NB4 (cell line): Measurements from ENCODE around the gene AP4S1.

Experiments used
- DNase-seq: peaks from one replicate; pipeline ENCODE4 v3.0.0; 2010; ENCODE audit warnings: low read depth
- H3K4me3 ChIP-seq: one replicate; pipeline ENCODE4 v1.5.1; 2011; ENCODE audit warnings: mild to moderate bottlenecking, low read depth, low read length, moderate library complexity
- CTCF ChIP-seq: IDR thresholded peaks from one replicate; pipeline ENCODE4 v1.5.1; 2012; ENCODE audit warnings: low read depth, low read length
- MAX ChIP-seq: IDR thresholded peaks from 2 replicates; pipeline ENCODE4 v1.6.1; 2011; ENCODE audit warnings: low read depth, low read length
- MYC ChIP-seq: IDR thresholded peaks from 2 replicates; pipeline ENCODE4 v1.6.1; 2011; ENCODE audit warnings: low read depth, low read length
- POLR2A ChIP-seq: IDR thresholded peaks from 2 replicates; pipeline ENCODE4 v1.6.1; 2011; ENCODE audit warnings: mild to moderate bottlenecking; ENCODE audit not compliant: insufficient read length; ENCODE audit errors: extremely low read depth

Gene AP4S1

GRCh38 chr14:30983858-30984257, 41.6 kb upstream of the AP4S1 start:
- H3K4me3 ChIP-seq = no peak overlapping the region
- TF ChIP-seq MAX = no peak
- no peak for TF ChIP-seq POLR2A
- no peak for TF ChIP-seq MYC
- no peak for TF ChIP-seq CTCF
- DNase-seq = no peak

- TF ChIP-seq CTCF (no peak), MYC (no peak)
- H3K4me3 ChIP-seq = no peak overlapping the region
- DNase-seq = no peak
Measured at GRCh38 chr14:30985796-30986195, 39.7 kb upstream of the AP4S1 start.

GRCh38 chr14:30988509-30988908, 36.9 kb upstream of the AP4S1 start:
- TF ChIP-seq MYC (no peak), CTCF (no peak), POLR2A (no peak), MAX (no peak)
- no peak overlapping the region for H3K4me3 ChIP-seq
- no peak for DNase-seq

GRCh38 chr14:30990770-30991169, 34.7 kb upstream of the AP4S1 start:
- DNase-seq = no peak
- no peak for TF ChIP-seq MYC
- no peak overlapping the region for H3K4me3 ChIP-seq

GRCh38 chr14:30991408-30991807, 34.0 kb upstream of the AP4S1 start:
- TF ChIP-seq MYC (no peak), POLR2A (no peak), MAX (no peak), CTCF (no peak)
- no peak for DNase-seq
- no peak overlapping the region for H3K4me3 ChIP-seq

GRCh38 chr14:30993071-30993470, 32.4 kb upstream of the AP4S1 start:
- H3K4me3 ChIP-seq = no peak overlapping the region
- TF ChIP-seq POLR2A = no peak
- TF ChIP-seq CTCF = no peak
- no peak for TF ChIP-seq MAX
- TF ChIP-seq MYC = no peak
- no peak for DNase-seq
